ENCODE measurements around the gene RGS6.

Gene RGS6

GRCh38 chr14:72594099-72594901, 662.1 kb downstream of the RGS6 start:
- no peaks in the 10 kb centered on the region for H3K9me3 ChIP-seq (ENCODE audit: insufficient read depth, low read length)
- TF ChIP-seq ZNF274 (IDR thresholded peaks at IDR 0.05; ENCODE audit: low read depth, low read length) (no peak), YY1 (IDR thresholded peaks at IDR 0.05; ENCODE audit: insufficient read depth, insufficient read length) (no peak), SUZ12 (IDR thresholded peaks at IDR 0.05; ENCODE audit: extremely low read depth, insufficient read depth, insufficient read length) (no peak)
- no peaks in the 10 kb centered on the region for H3K4me1 ChIP-seq (ENCODE audit: insufficient read depth, insufficient read length)
- H3K4me3 ChIP-seq (ENCODE audit: insufficient read length, low read depth): no peak overlapping the region
- DNase-seq (ENCODE audit: low read depth, low spot score): no peak
- no peaks in the 10 kb centered on the region for H3K36me3 ChIP-seq (ENCODE audit: insufficient read depth, insufficient read length, low read length)
- H3K9ac ChIP-seq (ENCODE audit: insufficient read length, low read depth): no peak overlapping the region
- no peaks in the 10 kb centered on the region for H3K27me3 ChIP-seq (ENCODE audit: insufficient read depth, insufficient read length)

GRCh38 chr14:72595152-72595862, 663.1 kb downstream of the RGS6 start:
- Histone ChIP-seq H3K9me3 (ENCODE audit: insufficient read depth, low read length) (no peaks in the 10 kb centered on the region), H3K27me3 (ENCODE audit: insufficient read depth, insufficient read length) (no peaks in the 10 kb centered on the region), H3K36me3 (ENCODE audit: insufficient read depth, insufficient read length, low read length) (no peaks in the 10 kb centered on the region), H3K4me1 (ENCODE audit: insufficient read depth, insufficient read length) (peaks cover 5% of the 10 kb centered on the region), H3K4me3 (ENCODE audit: insufficient read length, low read depth) (no peak overlapping the region), H3K9ac (ENCODE audit: insufficient read length, low read depth) (no peak overlapping the region)
- no peak for TF ChIP-seq SUZ12 (IDR thresholded peaks at IDR 0.05; ENCODE audit: extremely low read depth, insufficient read depth, insufficient read length)
- TF ChIP-seq YY1 (IDR thresholded peaks at IDR 0.05; ENCODE audit: insufficient read depth, insufficient read length): no peak
- no peak for TF ChIP-seq ZNF274 (IDR thresholded peaks at IDR 0.05; ENCODE audit: low read depth, low read length)
- no peak for DNase-seq (ENCODE audit: low read depth, low spot score)

GRCh38 chr14:72597252-72598233, 665.3 kb downstream of the RGS6 start:
- TF ChIP-seq YY1 (IDR thresholded peaks at IDR 0.05; ENCODE audit: insufficient read depth, insufficient read length): no peak
- no peak for TF ChIP-seq SUZ12 (IDR thresholded peaks at IDR 0.05; ENCODE audit: extremely low read depth, insufficient read depth, insufficient read length)
- TF ChIP-seq ZNF274 (IDR thresholded peaks at IDR 0.05; ENCODE audit: low read depth, low read length): no peak
- Histone ChIP-seq H3K9ac (ENCODE audit: insufficient read length, low read depth) (no peak overlapping the region), H3K9me3 (ENCODE audit: insufficient read depth, low read length) (no peaks in the 10 kb centered on the region), H3K36me3 (ENCODE audit: insufficient read depth, insufficient read length, low read length) (no peaks in the 10 kb centered on the region), H3K4me3 (ENCODE audit: insufficient read length, low read depth) (no peak overlapping the region), H3K4me1 (ENCODE audit: insufficient read depth, insufficient read length) (peaks cover 12% of the 10 kb centered on the region), H3K27me3 (ENCODE audit: insufficient read depth, insufficient read length) (no peaks in the 10 kb centered on the region)
- DNase-seq (ENCODE audit: low read depth, low spot score): no peak

DNA sequence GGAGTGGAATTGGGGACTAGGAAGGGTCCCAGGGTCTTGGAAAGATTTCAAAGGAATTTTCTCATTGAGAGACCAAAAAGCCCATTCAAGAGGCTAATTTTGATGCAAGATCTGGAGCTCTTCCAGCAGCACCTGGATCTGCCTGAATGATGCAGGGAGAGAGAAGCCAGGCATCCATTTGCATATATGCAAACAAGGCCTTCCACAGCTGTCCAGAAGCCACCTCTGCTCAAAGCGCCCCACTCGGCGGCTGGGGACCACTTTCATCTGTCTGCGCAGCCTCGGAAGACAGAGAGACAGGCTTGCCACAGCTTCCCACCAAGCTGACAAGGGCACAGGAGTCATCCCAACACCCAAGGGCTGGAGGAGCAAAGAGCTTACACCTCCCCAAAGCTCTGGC, 666.1 kb downstream of the RGS6 start:
- no peak for DNase-seq (ENCODE audit: low read depth, low spot score)
- no peak for TF ChIP-seq YY1 (IDR thresholded peaks at IDR 0.05; ENCODE audit: insufficient read depth, insufficient read length)
- no peak for TF ChIP-seq SUZ12 (IDR thresholded peaks at IDR 0.05; ENCODE audit: extremely low read depth, insufficient read depth, insufficient read length)
- TF ChIP-seq ZNF274 (IDR thresholded peaks at IDR 0.05; ENCODE audit: low read depth, low read length): no peak

GRCh38 chr14:72599579-72600470, 667.6 kb downstream of the RGS6 start:
- Histone ChIP-seq H3K36me3 (ENCODE audit: insufficient read depth, insufficient read length, low read length) (no peaks in the 10 kb centered on the region), H3K27me3 (ENCODE audit: insufficient read depth, insufficient read length) (no peaks in the 10 kb centered on the region), H3K4me3 (ENCODE audit: insufficient read length, low read depth) (no peak overlapping the region), H3K9ac (ENCODE audit: insufficient read length, low read depth) (no peak overlapping the region), H3K9me3 (ENCODE audit: insufficient read depth, low read length) (no peaks in the 10 kb centered on the region), H3K4me1 (ENCODE audit: insufficient read depth, insufficient read length) (peaks cover 12% of the 10 kb centered on the region)
- no peak for DNase-seq (ENCODE audit: low read depth, low spot score)
- TF ChIP-seq SUZ12 (IDR thresholded peaks at IDR 0.05; ENCODE audit: extremely low read depth, insufficient read depth, insufficient read length) (no peak), YY1 (IDR thresholded peaks at IDR 0.05; ENCODE audit: insufficient read depth, insufficient read length) (no peak), ZNF274 (IDR thresholded peaks at IDR 0.05; ENCODE audit: low read depth, low read length) (no peak)

More for the DNA sequence above, 666.1 kb downstream of the RGS6 start:
- no peaks in the 10 kb centered on the region for H3K9me3 ChIP-seq (ENCODE audit: insufficient read depth, low read length)
- no peaks in the 10 kb centered on the region for H3K27me3 ChIP-seq (ENCODE audit: insufficient read depth, insufficient read length)
- H3K4me1 ChIP-seq (ENCODE audit: insufficient read depth, insufficient read length): peaks cover 12% of the 10 kb centered on the region
- no peaks in the 10 kb centered on the region for H3K36me3 ChIP-seq (ENCODE audit: insufficient read depth, insufficient read length, low read length)
- no peak overlapping the region for H3K9ac ChIP-seq (ENCODE audit: insufficient read length, low read depth)
- no peak overlapping the region for H3K4me3 ChIP-seq (ENCODE audit: insufficient read length, low read depth)
